ENCODE results near the gene GPS1.
A peak's percentile ranks its signal among the peaks of the same experiment; 100 is the strongest.

Gene GPS1

GRCh38 chr17:82029990-82030469 is 21.7 kb upstream of the GPS1 start:
- no peak for DNase-seq

GRCh38 chr17:82030470-82031302 is 21.0 kb upstream of the GPS1 start:
- DNase-seq, result peak; percentile 80

DNA sequence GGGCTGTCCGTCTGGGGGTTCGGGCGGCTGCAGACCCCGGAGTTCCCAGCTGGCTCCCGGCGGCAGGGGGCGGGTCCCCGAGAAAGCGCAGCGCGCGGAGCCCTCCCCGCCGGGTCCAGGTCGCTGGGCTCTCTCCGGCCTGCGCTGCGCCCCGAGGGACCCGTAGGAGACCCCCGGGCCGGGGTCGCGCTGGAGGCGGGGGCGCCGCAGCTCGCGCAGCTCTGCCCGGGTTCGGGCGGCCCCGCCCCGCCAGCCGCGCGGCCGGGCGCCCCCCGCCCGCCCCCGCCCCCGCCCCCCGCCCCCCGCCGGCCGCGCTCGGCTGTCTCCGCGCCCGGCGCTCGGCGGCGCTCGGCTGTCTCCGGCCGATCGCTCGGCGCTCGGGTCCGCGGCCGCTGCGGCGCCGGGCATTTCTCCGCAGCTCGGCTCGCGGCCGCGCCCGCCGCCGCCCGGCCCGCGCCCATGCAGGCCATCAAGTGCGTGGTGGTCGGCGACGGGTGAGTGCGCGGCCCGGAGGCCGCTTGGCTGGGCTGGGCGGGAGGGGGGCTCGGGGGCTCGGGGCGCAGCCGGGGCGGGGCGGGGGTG is 20.3 kb upstream of the GPS1 start, which contains the start of gene RAC3:
TSS of gene RAC3 (plus strand) at position 376 of the 582 bp plus-strand sequence. CDS start at position 460, 84 bp downstream.
- peak; percentile 13 for DNase-seq

GRCh38 chr17:82031885-82032627 is 19.6 kb upstream of the GPS1 start:
- no peak for DNase-seq

DNA sequence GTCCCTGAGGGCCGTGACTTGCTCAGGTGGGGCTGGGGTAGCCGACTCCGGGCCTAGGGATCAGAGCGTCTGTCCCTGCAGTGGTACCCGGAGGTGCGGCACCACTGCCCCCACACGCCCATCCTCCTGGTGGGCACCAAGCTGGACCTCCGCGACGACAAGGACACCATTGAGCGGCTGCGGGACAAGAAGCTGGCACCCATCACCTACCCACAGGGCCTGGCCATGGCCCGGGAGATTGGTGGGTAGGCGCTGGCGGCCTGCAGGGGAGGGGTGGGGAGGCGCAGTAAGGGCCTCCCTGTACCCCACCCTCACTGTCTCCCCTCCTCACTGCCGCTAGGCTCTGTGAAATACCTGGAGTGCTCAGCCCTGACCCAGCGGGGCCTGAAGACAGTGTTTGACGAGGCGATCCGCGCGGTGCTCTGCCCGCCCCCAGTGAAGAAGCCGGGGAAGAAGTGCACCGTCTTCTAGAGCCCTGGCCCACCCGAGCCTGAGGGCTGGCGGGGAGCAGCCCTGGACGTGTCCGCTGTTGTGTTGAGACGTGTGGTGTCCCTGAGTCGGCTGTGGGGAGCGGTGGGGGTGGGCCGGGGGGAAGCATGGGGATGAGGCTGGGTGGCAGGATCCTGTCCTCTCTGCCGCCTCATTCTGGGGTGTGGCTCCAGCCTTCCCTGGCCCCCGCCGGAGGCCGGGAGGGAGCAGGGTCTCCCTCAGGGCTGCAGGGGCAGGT is 18.2 kb upstream of the GPS1 start:
- no peak for DNase-seq

GRCh38 chr17:82034371-82035011 is 17.2 kb upstream of the GPS1 start:
- DNase-seq, result no peak

- DNase-seq, result no peak
Observed at GRCh38 chr17:82035488-82035887, 16.2 kb upstream of the GPS1 start.

DNA sequence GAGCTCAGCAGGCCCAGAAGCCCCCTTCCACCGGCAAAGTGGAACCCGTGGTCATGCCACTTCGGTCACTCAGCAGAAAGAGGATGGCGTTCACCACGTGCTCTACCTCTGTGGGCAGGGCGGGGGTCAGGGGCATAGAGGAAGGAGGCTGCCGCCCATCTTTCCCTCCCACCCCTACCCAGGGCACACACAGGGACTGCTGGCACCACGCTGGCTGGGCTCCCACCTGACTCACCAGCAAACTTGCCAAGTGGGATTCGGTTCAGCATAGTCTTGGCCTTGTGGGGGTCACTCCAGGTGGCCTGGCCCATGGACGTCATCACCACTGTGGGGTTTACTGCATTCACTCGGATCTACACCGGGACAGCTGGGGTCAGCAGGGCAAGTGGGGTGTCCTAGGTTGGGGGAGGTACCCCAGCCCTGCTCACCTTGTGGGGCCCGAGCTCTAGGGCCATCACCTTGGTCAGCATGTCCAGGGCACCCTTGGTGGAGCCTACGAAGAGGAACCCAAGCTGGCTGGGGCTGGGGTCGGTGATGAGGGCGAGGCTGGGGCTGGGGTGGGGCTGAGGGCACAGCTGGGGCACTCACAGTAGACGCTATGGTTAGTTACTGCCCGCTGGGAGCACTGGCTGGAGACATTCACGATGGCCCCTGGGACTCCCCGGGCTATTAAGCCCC is 15.6 kb upstream of the GPS1 start:
- no peak for DNase-seq

- DNase-seq, result no peak
Observed at GRCh38 chr17:82036634-82037091, 15.0 kb upstream of the GPS1 start.

DNA sequence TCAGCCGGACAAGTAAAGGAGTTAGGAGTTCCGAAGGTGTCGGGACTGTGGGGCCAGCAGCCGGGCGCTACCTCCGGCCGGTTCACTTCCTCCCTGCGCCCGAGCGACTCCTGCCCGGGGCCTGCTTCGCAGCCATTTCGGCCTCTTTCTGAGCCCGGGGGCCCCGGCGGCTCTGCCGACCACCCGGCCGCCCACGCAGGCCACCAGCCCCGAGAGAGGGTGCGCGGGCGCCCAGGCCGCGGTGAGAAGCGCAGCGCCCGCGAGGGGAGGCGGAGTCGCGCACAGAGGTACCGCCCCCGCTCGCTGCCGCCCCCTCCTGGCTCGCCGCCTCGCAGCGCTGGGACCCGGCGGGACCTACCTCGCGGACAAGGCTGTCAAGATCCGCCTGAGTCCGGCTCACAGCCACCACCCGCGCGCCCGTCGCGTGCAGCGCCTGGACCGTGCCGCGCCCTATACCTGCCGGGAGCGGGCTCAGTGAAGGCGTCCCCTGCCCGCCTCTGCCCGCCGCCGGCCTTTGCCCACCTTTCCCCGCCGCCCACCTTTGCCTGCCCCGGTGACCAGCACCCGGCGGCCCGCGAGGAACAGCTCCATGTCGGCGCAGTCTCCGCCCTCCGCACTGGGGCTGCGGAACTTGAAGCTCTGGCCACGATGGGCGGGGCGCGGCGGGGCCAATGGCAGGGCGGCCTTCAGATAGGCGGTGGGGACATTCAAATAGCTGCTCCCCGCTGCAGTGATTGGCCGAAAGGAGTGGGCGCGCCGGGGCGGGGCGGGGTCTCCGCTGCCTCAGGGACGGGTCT is 14.4 kb upstream of the GPS1 start, which contains the start of gene DCXR:
TSS of gene DCXR (minus strand) at position 606 of the 797 bp plus-strand sequence. CDS start at position 591, 15 bp downstream.
- DNase-seq, result peak; percentile 96

GRCh38 chr17:82037889-82038195 is 13.9 kb upstream of the GPS1 start:
- no peak for DNase-seq

DNA sequence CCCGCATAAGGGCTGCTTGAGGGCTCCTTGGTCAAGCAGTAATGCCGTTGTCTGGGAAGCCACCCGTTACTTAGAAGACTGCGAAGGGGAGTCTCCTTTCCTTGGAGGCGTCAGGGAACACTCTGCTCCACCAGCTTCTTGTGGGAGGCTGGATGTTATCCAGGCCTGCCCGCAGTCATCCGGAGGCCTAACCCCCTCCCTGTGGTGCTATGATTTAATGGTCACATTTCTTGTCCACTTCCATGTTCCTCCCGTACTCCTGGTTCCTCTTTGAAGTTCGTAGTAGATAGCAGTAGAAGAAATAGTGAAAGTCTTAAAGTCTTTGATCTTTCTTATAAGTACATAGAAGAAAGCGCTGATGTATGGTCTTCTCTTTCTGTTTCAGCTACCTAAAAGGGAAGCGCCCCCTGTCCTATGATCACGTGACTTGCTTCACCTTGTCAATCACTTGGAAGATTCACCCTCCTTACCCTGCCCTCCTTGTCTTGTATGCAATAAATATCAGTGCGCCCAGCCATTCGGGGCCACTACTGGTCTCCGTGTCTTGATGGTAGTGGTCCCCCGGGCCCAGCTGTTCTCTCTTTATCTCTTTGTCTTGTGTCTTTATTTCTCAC is 12.8 kb upstream of the GPS1 start:
- DNase-seq, result peak; percentile 61

DNA sequence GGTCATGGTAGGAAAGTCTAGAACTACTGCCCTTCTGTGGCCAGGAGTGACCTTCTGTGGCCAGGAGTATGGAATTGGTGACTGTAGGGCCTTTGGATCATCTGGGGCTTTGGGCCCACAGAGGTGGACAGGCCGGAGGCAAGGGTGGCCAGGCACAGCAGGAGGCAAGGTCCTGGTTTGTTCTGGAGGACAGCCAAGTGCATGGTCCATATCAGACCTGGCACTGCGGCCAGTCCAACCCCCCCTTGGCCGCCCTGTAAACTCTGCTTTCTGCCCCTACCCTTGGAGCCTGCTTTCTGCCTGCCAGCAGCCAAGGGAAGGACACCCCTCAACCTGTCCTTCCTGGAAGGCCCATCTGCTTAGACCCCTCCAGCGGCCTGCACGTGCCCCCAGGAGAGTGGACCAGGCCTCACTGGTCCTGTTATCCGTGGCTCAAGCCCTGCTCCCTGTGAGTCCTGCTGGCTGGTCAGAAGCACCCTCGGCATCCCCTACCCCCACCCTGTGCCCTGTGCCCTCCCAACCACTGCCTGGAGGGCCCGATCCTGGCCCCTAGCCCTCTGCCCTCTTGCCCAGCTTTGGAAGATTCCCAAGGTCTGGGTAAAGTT is 11.9 kb upstream of the GPS1 start:
- DNase-seq, result no peak

GRCh38 chr17:82041144-82041814 is 10.4 kb upstream of the GPS1 start:
- DNase-seq, result peak; percentile 13

GRCh38 chr17:82042649-82043048 is 9.0 kb upstream of the GPS1 start:
- DNase-seq, result no peak

GRCh38 chr17:82043507-82043906 is 8.2 kb upstream of the GPS1 start:
- no peak for DNase-seq

GRCh38 chr17:82045936-82046484 is 5.7 kb upstream of the GPS1 start:
- no peak for DNase-seq

DNA sequence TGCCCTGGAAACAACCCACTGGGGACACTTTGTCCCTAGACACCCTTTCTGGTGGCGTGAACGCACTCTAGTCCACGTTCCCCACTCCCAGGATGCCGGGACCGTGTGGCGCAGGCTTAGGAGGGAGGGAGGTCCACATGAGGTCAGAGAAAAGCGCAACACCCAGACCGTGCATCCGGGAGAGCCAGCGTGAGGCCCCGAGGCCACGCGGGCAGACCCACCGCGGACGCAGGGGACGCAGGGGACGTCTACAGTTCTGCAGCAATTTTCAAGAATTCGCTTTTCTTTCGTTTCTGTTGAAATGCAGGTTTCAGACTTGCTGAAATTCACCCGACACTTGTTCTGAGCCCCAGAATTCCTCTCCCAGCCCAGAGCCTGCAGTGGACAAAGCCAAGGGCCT is 4.8 kb upstream of the GPS1 start:
- DNase-seq, result no peak

DNA sequence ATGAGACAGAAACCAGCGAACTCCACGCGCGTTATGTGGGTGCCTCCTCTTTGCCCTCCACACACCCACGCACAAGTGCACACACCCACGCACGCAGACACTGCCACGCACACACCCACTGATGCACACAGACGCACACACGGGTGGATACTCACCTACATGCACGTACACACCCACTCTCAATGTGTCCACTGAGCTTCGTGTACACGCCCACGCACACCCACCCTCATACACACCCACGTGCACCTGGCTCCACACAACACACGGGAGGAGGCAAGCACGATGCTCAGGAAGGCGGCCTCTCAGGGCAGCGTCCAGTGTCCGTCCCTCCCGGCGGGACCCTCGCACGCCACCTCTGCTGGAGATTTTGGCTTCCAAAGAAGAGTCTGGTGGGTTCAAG is 4.3 kb upstream of the GPS1 start:
- DNase-seq, result no peak

Measured in inflammatory macrophage treated with lipopolysaccharide for 4 hours (primary cell).